Ishikawa (cell line): ENCODE results near the gene OTOP2.

Experiments
- YY1 ChIP-seq: IDR thresholded peaks from 2 replicates; pipeline ENCODE4 v1.6.1; 2012; ENCODE audit warnings: low read depth
- ZBTB7A ChIP-seq: IDR thresholded peaks from 2 replicates; pipeline ENCODE4 v1.6.1; 2012; ENCODE audit warnings: low read depth

DNA sequence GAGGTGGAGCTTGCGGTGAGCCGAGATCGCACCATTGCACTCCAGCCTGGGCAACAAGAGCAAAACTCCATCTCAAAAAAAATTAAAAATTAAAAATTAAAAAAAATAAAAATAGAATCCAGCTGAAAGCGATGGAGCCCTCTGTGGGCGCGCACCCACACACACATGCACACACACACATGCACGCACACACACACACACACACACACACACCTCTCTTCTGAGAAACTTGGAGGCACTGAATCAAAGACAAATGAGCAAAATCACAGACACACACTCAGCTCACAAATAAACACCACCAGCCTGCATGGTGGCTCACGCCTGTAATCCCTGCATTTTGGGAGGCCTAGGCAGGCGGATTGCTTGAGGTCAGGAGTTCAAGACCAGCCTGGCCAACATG, 21.0 kb upstream of the OTOP2 start:
- no peak for TF ChIP-seq ZBTB7A
- no peak for TF ChIP-seq YY1
